Measurements from ENCODE around the gene SPG21. TPM values are rescaled to one million over a fixed set of nuclear protein-coding genes. Genes with fewer than 3 reads are reported as not detected.

The SPG21 gene
- total and polyA plus RNA-seq, 12 donors: 51.1 to 121 (median 91.5) TPM

DNA sequence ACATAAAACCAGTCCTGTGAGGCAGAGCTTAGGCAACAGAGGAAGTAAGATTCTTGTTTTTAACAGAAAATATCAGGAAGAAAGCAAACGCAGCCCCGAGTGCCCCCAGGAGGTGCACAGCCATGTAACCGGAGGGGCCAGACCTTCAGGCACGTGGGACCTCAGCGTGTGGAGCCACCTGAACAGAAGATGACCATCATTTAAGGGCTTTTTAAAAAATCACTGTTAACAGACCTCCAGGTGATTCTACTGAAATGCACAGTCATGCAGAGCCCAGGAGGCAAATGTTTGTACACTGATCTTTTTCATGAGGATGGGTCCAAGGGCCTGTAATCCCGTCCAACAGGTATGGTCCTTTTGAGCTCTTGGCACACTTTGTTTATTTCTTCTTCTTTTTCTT lies 38.8 kb downstream of the SPG21 start:
- H3K27ac ChIP-seq: no peak overlapping the region
- no peak overlapping the region for H3K4me3 ChIP-seq
- WGBS, 4 donors: 78 to 90% (median 81%) methylated on average over 6 of the region's 6 CpGs
- TF ChIP-seq POLR2A (IDR thresholded peaks at IDR 0.05) (no peak), CTCF (IDR thresholded peaks at IDR 0.05) (no peak)
- no peaks in the 10 kb centered on the region for H3K9me3 ChIP-seq (replicated peaks in 1 of 3)
- no peaks in the 10 kb centered on the region for H3K4me1 ChIP-seq (replicated peaks in 1 of 2)
- intact Hi-C loops (cut with DNase I): no loop called here
- peaks cover 0 to 16% of the 10 kb centered on the region in 2 donors for H3K36me3 ChIP-seq (replicated peaks in 1 of 2)
- no peak for DNase-seq
- H3K27me3 ChIP-seq: no peaks in the 10 kb centered on the region

DNA sequence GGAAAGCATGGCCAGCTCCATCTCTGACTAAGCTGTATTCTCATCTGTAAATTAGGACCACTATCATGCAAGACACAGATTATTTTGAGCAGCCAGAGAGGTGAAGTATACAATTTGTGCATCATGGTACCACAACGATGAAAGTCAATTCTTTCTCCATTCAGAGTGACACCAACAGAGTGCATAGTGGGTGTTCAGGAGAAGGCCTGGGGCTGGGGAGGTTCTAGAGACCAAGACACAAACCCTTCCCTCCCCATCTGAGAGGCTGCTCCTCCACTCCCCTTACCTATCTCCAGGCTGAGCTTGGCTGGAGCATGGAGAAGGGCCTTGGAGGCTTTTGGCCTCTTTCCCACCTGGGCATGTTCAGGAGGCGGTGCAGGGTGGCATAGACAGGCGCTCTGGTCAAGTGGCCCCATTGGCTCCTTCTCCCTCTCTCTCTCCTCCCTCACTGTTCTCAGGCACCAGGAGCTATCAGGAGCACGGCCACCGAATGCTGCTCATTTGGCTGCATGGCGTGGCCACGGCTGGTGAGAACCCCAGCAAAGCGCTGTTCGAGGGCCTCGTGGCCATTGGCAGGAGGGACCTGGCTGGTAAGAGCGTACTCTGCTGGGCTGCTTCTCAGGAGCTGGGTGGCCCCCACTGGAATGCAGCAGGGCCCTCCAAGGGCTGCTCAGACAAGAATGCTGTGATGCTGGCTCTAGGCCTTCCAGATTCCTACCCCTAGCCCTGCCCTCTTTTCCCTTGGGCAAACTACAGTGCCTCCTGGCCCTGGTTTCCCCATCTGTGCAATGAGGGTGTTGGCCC lies 40.1 kb downstream of the SPG21 start:
- Histone ChIP-seq H3K4me1 (replicated peaks in 1 of 2) (no peaks in the 10 kb centered on the region), H3K27me3 (no peaks in the 10 kb centered on the region), H3K9me3 (replicated peaks in 1 of 3) (no peaks in the 10 kb centered on the region), H3K36me3 (replicated peaks in 1 of 2) (peaks cover 0 to 7% of the 10 kb centered on the region in 2 donors), H3K4me3 (no peak overlapping the region), H3K27ac (no peak overlapping the region)
- no peak for TF ChIP-seq CTCF (IDR thresholded peaks at IDR 0.05)
- TF ChIP-seq POLR2A (IDR thresholded peaks at IDR 0.05): no peak
- no peak for DNase-seq
- 95 to 100% (median 99%) methylated on average over 3 to 11 of the region's 11 CpGs for WGBS, 4 donors
- intact Hi-C loops (cut with DNase I): no loop called here

GRCh38 chr15:64948916-64949315 lies 40.8 kb downstream of the SPG21 start:
- peaks cover 0 to 7% of the 10 kb centered on the region in 2 donors for H3K36me3 ChIP-seq (replicated peaks in 1 of 2)
- no peak overlapping the region for H3K4me3 ChIP-seq
- TF ChIP-seq POLR2A (IDR thresholded peaks at IDR 0.05) (no peak), CTCF (IDR thresholded peaks at IDR 0.05) (no peak)
- intact Hi-C loops (cut with DNase I): no loop called here
- no peaks in the 10 kb centered on the region for H3K9me3 ChIP-seq (replicated peaks in 1 of 3)
- DNase-seq: no peak
- no peak overlapping the region for H3K27ac ChIP-seq
- no peaks in the 10 kb centered on the region for H3K27me3 ChIP-seq
- H3K4me1 ChIP-seq (replicated peaks in 1 of 2): no peaks in the 10 kb centered on the region
- WGBS, 4 donors: 84 to 85% (median 85%) methylated on average over 9 of the region's 9 CpGs

DNA sequence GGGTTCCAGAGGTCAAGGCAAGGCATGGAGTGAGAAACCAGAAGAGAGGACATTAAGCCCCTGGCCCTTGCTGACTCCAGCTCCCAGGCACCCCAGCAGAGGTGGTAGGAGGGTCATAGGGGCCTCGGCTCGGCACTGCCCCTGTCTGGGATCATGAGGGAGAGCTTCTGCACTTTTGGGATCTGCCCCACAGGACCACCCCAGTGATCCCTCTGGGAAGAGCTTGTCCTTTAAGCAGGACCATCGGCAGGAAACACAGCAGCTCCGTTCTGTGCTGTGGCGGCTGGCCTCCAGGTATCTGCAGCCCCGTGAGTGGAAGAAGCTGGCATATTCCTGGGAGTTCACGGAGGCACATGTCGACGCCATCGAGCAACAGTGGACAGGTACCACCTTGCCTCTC lies 42.5 kb downstream of the SPG21 start:
- peaks cover 0 to 7% of the 10 kb centered on the region in 2 donors for H3K36me3 ChIP-seq (replicated peaks in 1 of 2)
- 90 to 100% (median 93%) methylated on average over 2 to 10 of the region's 10 CpGs for WGBS, 4 donors
- no peaks in the 10 kb centered on the region for H3K9me3 ChIP-seq (replicated peaks in 1 of 3)
- no peaks in the 10 kb centered on the region for H3K4me1 ChIP-seq (replicated peaks in 1 of 2)
- DNase-seq: no peak
- no peak overlapping the region for H3K27ac ChIP-seq
- no peaks in the 10 kb centered on the region for H3K27me3 ChIP-seq
- no peak overlapping the region for H3K4me3 ChIP-seq
- intact Hi-C loops (cut with DNase I): no loop called here
- no peak for TF ChIP-seq POLR2A (IDR thresholded peaks at IDR 0.05)
- no peak for TF ChIP-seq CTCF (IDR thresholded peaks at IDR 0.05)
